ENCODE data around the gene HPCAL1. TPM values are rescaled to one million over a fixed set of nuclear protein-coding genes. Genes with fewer than 3 reads are reported as not detected.

HPCAL1 gene
- total RNA-seq, 2 donors from 2014 or later = 64.5 to 85.7 TPM

GRCh38 chr2:10433947-10434885, 131.5 kb downstream of the HPCAL1 start:
- Histone ChIP-seq H3K9me3 (no peaks in the 10 kb centered on the region), H3K9ac (ENCODE audit: low read depth in 2 of 2, low read length in 2 of 2) (no peak overlapping the region), H3K36me3 (no peaks in the 10 kb centered on the region), H3K27me3 (no peaks in the 10 kb centered on the region), H3K4me3 (no peak overlapping the region), H3K4me1 (no peaks in the 10 kb centered on the region), H3K27ac (no peak overlapping the region)
- TF ChIP-seq CTCF (IDR thresholded peaks at IDR 0.05) = no peak
- intact Hi-C loops (cut with DNase I) = loop anchor here (2.0 kb wide), 1 partner anchor 309 kb away; no protein-coding TSS in a partner anchor
- no peak for DNase-seq

- Histone ChIP-seq H3K9me3 (no peaks in the 10 kb centered on the region), H3K36me3 (no peaks in the 10 kb centered on the region), H3K27ac (no peak overlapping the region), H3K4me1 (no peaks in the 10 kb centered on the region), H3K4me3 (no peak overlapping the region), H3K27me3 (no peaks in the 10 kb centered on the region), H3K9ac (ENCODE audit: low read depth in 2 of 2, low read length in 2 of 2) (no peak overlapping the region)
- intact Hi-C loops (cut with DNase I) = loop anchor here (2.0 to 5.0 kb wide), 3 partner anchors 227 to 363 kb away; no protein-coding TSS in a partner anchor
- peak; percentile 96 for TF ChIP-seq CTCF (IDR thresholded peaks at IDR 0.05)
- DNase-seq = peak; percentile 81
Measured at GRCh38 chr2:10434886-10435819, 132.4 kb downstream of the HPCAL1 start.

GRCh38 chr2:10435820-10436204, 133.1 kb downstream of the HPCAL1 start:
- no peaks in the 10 kb centered on the region for H3K36me3 ChIP-seq
- no peak overlapping the region for H3K27ac ChIP-seq
- no peak for DNase-seq
- no peaks in the 10 kb centered on the region for H3K27me3 ChIP-seq
- no peak overlapping the region for H3K9ac ChIP-seq (ENCODE audit: low read depth in 2 of 2, low read length in 2 of 2)
- no peak for TF ChIP-seq CTCF (IDR thresholded peaks at IDR 0.05)
- no peaks in the 10 kb centered on the region for H3K9me3 ChIP-seq
- no peaks in the 10 kb centered on the region for H3K4me1 ChIP-seq
- H3K4me3 ChIP-seq = no peak overlapping the region
- intact Hi-C loops (cut with DNase I) = loop anchor here (2.0 to 5.0 kb wide), 3 partner anchors 226 to 364 kb away; no protein-coding TSS in a partner anchor

- no peak overlapping the region for H3K9ac ChIP-seq (ENCODE audit: low read depth in 2 of 2, low read length in 2 of 2)
- H3K27me3 ChIP-seq = no peaks in the 10 kb centered on the region
- H3K27ac ChIP-seq = no peak overlapping the region
- no peaks in the 10 kb centered on the region for H3K4me1 ChIP-seq
- no peak for TF ChIP-seq CTCF (IDR thresholded peaks at IDR 0.05)
- peaks cover 7% of the 10 kb centered on the region for H3K36me3 ChIP-seq
- H3K4me3 ChIP-seq = no peak overlapping the region
- no peaks in the 10 kb centered on the region for H3K9me3 ChIP-seq
- intact Hi-C loops (cut with DNase I) = loop anchor here (5.0 kb wide), 2 partner anchors 226 to 364 kb away; no protein-coding TSS in a partner anchor
- DNase-seq = no peak
Measured at GRCh38 chr2:10436583-10437110, 133.9 kb downstream of the HPCAL1 start.

GRCh38 chr2:10437806-10438205, 135.1 kb downstream of the HPCAL1 start:
- intact Hi-C loops (cut with DNase I) = loop anchor here (5.0 kb wide), 2 partner anchors 224 to 366 kb away; no protein-coding TSS in a partner anchor
- DNase-seq = no peak
- H3K9me3 ChIP-seq = no peaks in the 10 kb centered on the region

More at GRCh38 chr2:10437806-10438205, 135.1 kb downstream of the HPCAL1 start:
- H3K9ac ChIP-seq (ENCODE audit: low read depth in 2 of 2, low read length in 2 of 2) = no peak overlapping the region
- no peaks in the 10 kb centered on the region for H3K4me1 ChIP-seq
- H3K4me3 ChIP-seq = no peak overlapping the region
- no peaks in the 10 kb centered on the region for H3K27me3 ChIP-seq
- H3K36me3 ChIP-seq = peaks cover 17% of the 10 kb centered on the region
- TF ChIP-seq CTCF (IDR thresholded peaks at IDR 0.05) = no peak
- H3K27ac ChIP-seq = no peak overlapping the region
